Hepatocyte (in vitro differentiated cells): ENCODE measurements around the gene TOX2. TPM values are rescaled to one million over a fixed set of nuclear protein-coding genes. Genes with fewer than 3 reads are reported as not detected.

ENCODE experiments used
- DNase-seq: peaks from one replicate; pipeline ENCODE4 v3.0.0-alpha.2; 2016; ENCODE audit warnings: low spot score
- H2AFZ ChIP-seq: fragments of 200-600 bp; sonication (generic); 2 replicates; pipeline ENCODE4 v1.6.0; 2016; ENCODE audit warnings: antibody characterized with exemption, mild to moderate bottlenecking
- H3K27ac ChIP-seq: fragments of 200-600 bp; sonication (generic); 2 replicates; pipeline ENCODE4 v1.5.1; 2016; ENCODE audit warnings: mild to moderate bottlenecking
- H3K27me3 ChIP-seq: fragments of 200-600 bp; sonication (generic); 2 replicates; pipeline ENCODE4 v1.6.1; 2016
- H3K36me3 ChIP-seq: fragments of 200-600 bp; sonication (generic); replicated peaks from 2 replicates; pipeline ENCODE4 v1.5.1; 2016; ENCODE audit warnings: low read depth; ENCODE audit not compliant: insufficient read depth
- H3K4me1 ChIP-seq: fragments of 200-600 bp; sonication (generic); 2 replicates; pipeline ENCODE4 v1.5.1; 2016; ENCODE audit warnings: mild to moderate bottlenecking, moderate library complexity; ENCODE audit not compliant: insufficient read depth
- H3K4me2 ChIP-seq: fragments of 200-600 bp; sonication (generic); 2 replicates; pipeline ENCODE4 v1.6.0; 2016
- H3K4me3 ChIP-seq: fragments of 200-600 bp; sonication (generic); 2 replicates; pipeline ENCODE4 v1.5.1; 2016; ENCODE audit warnings: mild to moderate bottlenecking
- H3K79me2 ChIP-seq: fragments of 200-600 bp; sonication (generic); 2 replicates; pipeline ENCODE4 v1.6.0; 2017; ENCODE audit warnings: mild to moderate bottlenecking
- H3K9me2 ChIP-seq: fragments of 200-600 bp; sonication (generic); replicated peaks from 2 replicates; pipeline ENCODE4 v1.6.0; 2017; ENCODE audit warnings: mild to moderate bottlenecking; ENCODE audit not compliant: insufficient read depth
- H3K9me3 ChIP-seq: fragments of 200-600 bp; sonication (generic); 2 replicates; pipeline ENCODE4 v1.5.1; 2016; ENCODE audit warnings: low read depth, mild to moderate bottlenecking
- H4K20me1 ChIP-seq: fragments of 200-600 bp; sonication (generic); 2 replicates; pipeline ENCODE4 v1.6.0; 2016; ENCODE audit warnings: mild to moderate bottlenecking; ENCODE audit not compliant: insufficient read depth, poor library complexity, severe bottlenecking
- CTCF ChIP-seq: fragments of 200-600 bp; sonication (generic); IDR thresholded peaks from 2 replicates; pipeline ENCODE4 v1.5.1; 2016; ENCODE audit warnings: antibody characterized with exemption, mild to moderate bottlenecking; ENCODE audit not compliant: poor library complexity
- EZH2 ChIP-seq: fragments of 200-600 bp; sonication (generic); IDR thresholded peaks from 2 replicates; pipeline ENCODE4 v1.6.1; 2016; ENCODE audit warnings: antibody characterized with exemption, mild to moderate bottlenecking, borderline replicate concordance
- EZH2phosphoT487 ChIP-seq: fragments of 200-600 bp; sonication (generic); IDR thresholded peaks from one replicate; pipeline ENCODE4 v1.6.1; 2018; ENCODE audit warnings: antibody characterized with exemption, mild to moderate bottlenecking, low read depth, moderate library complexity; ENCODE audit not compliant: unreplicated experiment, severe bottlenecking
- WGBS: methylation state at CpG from one replicate; pipeline ENCODE4 v1.1.6; 2016; ENCODE audit warnings: low lambda C conversion rate; ENCODE audit errors: missing lambda C conversion rate; 5-methylcytosine and 5-hydroxymethylcytosine counted together
- polyA plus RNA-seq: library from polyadenylated mRNA; unstranded; fragments of >200 nt; fragmentation: Nextera tagmentation; extraction: Ambion mirVana; gene quantifications from 2 replicates; pipeline ENCODE4 v1.2.1, GENCODE V29; 2016
- total RNA-seq: library from RNA; depleted of rRNA; stranded (reverse); fragments of >200 nt; gene quantifications from 2 replicates; pipeline ENCODE4 v1.2.3, GENCODE V29; 2014

Gene TOX2
- total and polyA plus RNA-seq, 2 experiments from 2014 or later, result 0.87 to 12.1 TPM

GRCh38 chr20:43946206-43946491 lies 31.5 kb downstream of the TOX2 start:
- H3K4me2 ChIP-seq, result no peak overlapping the region
- TF ChIP-seq CTCF (no peak), EZH2 (no peak), EZH2phosphoT487 (no peak)
- H3K9me2 ChIP-seq, result no peaks in the 10 kb centered on the region
- H3K27me3 ChIP-seq, result no peaks in the 10 kb centered on the region
- H3K79me2 ChIP-seq, result no peaks in the 10 kb centered on the region
- no peaks in the 10 kb centered on the region for H3K36me3 ChIP-seq
- peaks cover 3% of the 10 kb centered on the region for H3K4me1 ChIP-seq
- no peaks in the 10 kb centered on the region for H4K20me1 ChIP-seq
- H3K4me3 ChIP-seq, result no peak overlapping the region
- no peak overlapping the region for H2AFZ ChIP-seq
- H3K9me3 ChIP-seq, result no peaks in the 10 kb centered on the region
- DNase-seq, result no peak
- H3K27ac ChIP-seq, result no peak overlapping the region
- WGBS, result 81% methylated on average over 2 of the region's 2 CpGs

GRCh38 chr20:43946659-43947315 lies 32.1 kb downstream of the TOX2 start:
- no peak overlapping the region for H2AFZ ChIP-seq
- no peak for TF ChIP-seq CTCF
- TF ChIP-seq EZH2, result no peak
- no peak for TF ChIP-seq EZH2phosphoT487
- peaks cover 3% of the 10 kb centered on the region for H3K4me1 ChIP-seq
- H3K4me3 ChIP-seq, result no peak overlapping the region
- no peak overlapping the region for H3K4me2 ChIP-seq
- no peaks in the 10 kb centered on the region for H3K79me2 ChIP-seq
- WGBS, result 77% methylated on average over 9 of the region's 9 CpGs
- H4K20me1 ChIP-seq, result no peaks in the 10 kb centered on the region
- no peaks in the 10 kb centered on the region for H3K9me2 ChIP-seq
- H3K9me3 ChIP-seq, result no peaks in the 10 kb centered on the region
- no peaks in the 10 kb centered on the region for H3K36me3 ChIP-seq
- no peak for DNase-seq
- no peak overlapping the region for H3K27ac ChIP-seq
- H3K27me3 ChIP-seq, result no peaks in the 10 kb centered on the region

GRCh38 chr20:43947316-43947710 lies 32.7 kb downstream of the TOX2 start:
- H3K36me3 ChIP-seq, result no peaks in the 10 kb centered on the region
- H3K4me3 ChIP-seq, result no peak overlapping the region
- no peaks in the 10 kb centered on the region for H3K27me3 ChIP-seq
- no peak for DNase-seq
- H3K4me2 ChIP-seq, result no peak overlapping the region
- no peak overlapping the region for H2AFZ ChIP-seq
- peaks cover 3% of the 10 kb centered on the region for H3K4me1 ChIP-seq
- whole genome bisulfite sequencing, result 89% methylated on average over 6 of the region's 6 CpGs
- H3K9me3 ChIP-seq, result no peaks in the 10 kb centered on the region
- no peaks in the 10 kb centered on the region for H3K79me2 ChIP-seq
- no peak for TF ChIP-seq EZH2
- TF ChIP-seq EZH2phosphoT487, result no peak
- no peak for TF ChIP-seq CTCF
- no peak overlapping the region for H3K27ac ChIP-seq
- no peaks in the 10 kb centered on the region for H3K9me2 ChIP-seq
- no peaks in the 10 kb centered on the region for H4K20me1 ChIP-seq

- TF ChIP-seq CTCF (no peak), EZH2 (no peak), EZH2phosphoT487 (no peak)
- Histone ChIP-seq H3K27me3 (no peaks in the 10 kb centered on the region), H4K20me1 (no peaks in the 10 kb centered on the region), H3K79me2 (no peaks in the 10 kb centered on the region), H3K27ac (no peak overlapping the region), H3K4me2 (no peak overlapping the region), H3K4me3 (no peak overlapping the region), H3K4me1 (no peaks in the 10 kb centered on the region), H2AFZ (no peak overlapping the region), H3K9me3 (no peaks in the 10 kb centered on the region), H3K9me2 (no peaks in the 10 kb centered on the region), H3K36me3 (no peaks in the 10 kb centered on the region)
- no peak for DNase-seq
- 89% methylated on average over 8 of the region's 8 CpGs for whole genome bisulfite sequencing
Measured at GRCh38 chr20:43948455-43948854, 33.8 kb downstream of the TOX2 start.
